HG03521 (cell line): Measurements from ENCODE around the gene ARIH2.
A peak's percentile ranks its signal among the peaks of the same experiment; 100 is the strongest.
"Not testable (repeated sequence)": the region's sequence is repeated elsewhere in the genome, so short reads cannot be mapped to it uniquely, and the experiment has no call there.

ENCODE experiments used
- ATAC-seq: cut with Tn5 transposase; IDR thresholded peaks from one replicate; pipeline ENCODE4 v1.9.1; 2021; ENCODE audit warnings: mild to moderate bottlenecking, moderate library complexity; ENCODE audit not compliant: unreplicated experiment

The ARIH2 gene

GRCh38 chr3:48918388-48919214 is at the start of gene ARIH2:
TSS of gene ARIH2 (plus strand) at chr3:48918842. CDS start at chr3:48927559, 8,717 bp downstream.
- peak; percentile 86 for ATAC-seq

- ATAC-seq = no peak
Observed at GRCh38 chr3:48877671-48878070, 41.0 kb upstream of the ARIH2 start.

- no peak for ATAC-seq
Observed at GRCh38 chr3:48879307-48879993, 39.2 kb upstream of the ARIH2 start.

- no peak for ATAC-seq
Observed at GRCh38 chr3:48879994-48880377, 38.7 kb upstream of the ARIH2 start.

- no peak for ATAC-seq
Observed at GRCh38 chr3:48881006-48881405, 37.6 kb upstream of the ARIH2 start.

- no peak for ATAC-seq
Observed at GRCh38 chr3:48881652-48882114, 37.0 kb upstream of the ARIH2 start.

GRCh38 chr3:48885753-48886152 is 32.9 kb upstream of the ARIH2 start:
- ATAC-seq = no peak

- no peak for ATAC-seq
Observed at GRCh38 chr3:48891606-48892005, 27.0 kb upstream of the ARIH2 start.

GRCh38 chr3:48894516-48894915 is 24.1 kb upstream of the ARIH2 start:
- ATAC-seq = no peak

GRCh38 chr3:48896936-48897335 is 21.7 kb upstream of the ARIH2 start:
- ATAC-seq = no peak

GRCh38 chr3:48897460-48898376 is 20.9 kb upstream of the ARIH2 start:
- no peak for ATAC-seq

GRCh38 chr3:48898383-48899234 is 20.0 kb upstream of the ARIH2 start, which contains the start of gene SLC25A20:
TSS of gene SLC25A20 (minus strand) at chr3:48898882. CDS start at chr3:48898794, 88 bp downstream.
- peak; percentile 94 for ATAC-seq

- no peak for ATAC-seq
Observed at GRCh38 chr3:48899273-48899672, 19.4 kb upstream of the ARIH2 start.

GRCh38 chr3:48907026-48907425 is 11.6 kb upstream of the ARIH2 start:
- ATAC-seq = not testable (repeated sequence)

- ATAC-seq = no peak
Observed at GRCh38 chr3:48915296-48915695, 3.3 kb upstream of the ARIH2 start.

- ATAC-seq = no peak
Observed at GRCh38 chr3:48919215-48920138, 835 bp downstream of the ARIH2 start.

- ATAC-seq = no peak
Observed at GRCh38 chr3:48926425-48927392, 8.1 kb downstream of the ARIH2 start.

GRCh38 chr3:48927928-48928327 is 9.3 kb downstream of the ARIH2 start:
- no peak for ATAC-seq
